Thyroid gland (tissue), 4 donors: ENCODE measurements around the gene LDLRAD4. TPM values are rescaled to one million over a fixed set of nuclear protein-coding genes. Genes with fewer than 3 reads are reported as not detected.

Source experiments
- DNase-seq, 2 donors: peaks; one replicate each; pipeline ENCODE4 v3.0.0-alpha.2; 2019
- H3K27ac ChIP-seq, 3 donors: fragments of 200-600 bp; sonication (generic); 1 replicate in 2 of 3; 2 replicates in 1 of 3; pipeline ENCODE4 v1.5.1; 2016 to 2019; ENCODE audit warnings: mild to moderate bottlenecking in 1 of 3, moderate library complexity in 1 of 3
- H3K27me3 ChIP-seq: fragments of 200-600 bp; sonication (generic); one replicate; pipeline ENCODE4 v1.5.1; 2019
- H3K36me3 ChIP-seq, 2 donors: fragments of 200-600 bp; sonication (generic); one replicate each; pipeline ENCODE4 v1.5.1; 2016 to 2019
- H3K4me1 ChIP-seq, 2 donors: fragments of 200-600 bp; sonication (generic); one replicate each; pipeline ENCODE4 v1.5.1; 2017 to 2019
- H3K4me3 ChIP-seq, 3 donors: fragments of 200-600 bp; sonication (generic); replicated peaks in 1 of 3; 1 replicate in 2 of 3; 2 replicates in 1 of 3; pipeline ENCODE4 v1.5.1; 2016; ENCODE audit warnings: mild to moderate bottlenecking in 1 of 3
- H3K9me3 ChIP-seq: fragments of 200-600 bp; sonication (generic); one replicate; pipeline ENCODE4 v1.5.1; 2017
- CTCF ChIP-seq, 6 experiments: fragments of 200-600 bp in 3 of 6; fragments of 450-650 bp in 3 of 6; sonication (generic) in 3 of 6; IDR thresholded peaks; one replicate each; pipeline ENCODE4 v1.5.1; 2016 to 2019; ENCODE audit warnings: antibody characterized with exemption in 6 of 6, mild to moderate bottlenecking in 2 of 6, inconsistent platforms in 1 of 6, moderate library complexity in 1 of 6
- POLR2A ChIP-seq, 2 donors: fragments of 450-650 bp; IDR thresholded peaks; one replicate each; pipeline ENCODE4 v1.6.1; 2017; ENCODE audit warnings: antibody characterized with exemption in 2 of 2, mild to moderate bottlenecking in 2 of 2, moderate library complexity in 1 of 2
- WGBS, 2 donors: methylation state at CpG; one replicate each; pipeline ENCODE4 v1.1.5; 2017; 5-methylcytosine and 5-hydroxymethylcytosine counted together
- intact Hi-C: fragments of 100-400 bp; cut with DNase I; formaldehyde crosslinking; loops from one replicate; pipeline ENCODE4 v1.15.1; 2023
- total RNA-seq, 4 donors: library from RNA; depleted of rRNA; stranded (reverse); fragments of >200 nt; gene quantifications; one replicate each; pipeline ENCODE4 v1.2.3, GENCODE V29; 2016

Gene LDLRAD4
- total RNA-seq, 4 donors from 2014 or later: 23.7 to 35.7 (median 29.7) TPM

- Histone ChIP-seq H3K9me3 (no peaks in the 10 kb centered on the region), H3K27ac (no peak overlapping the region), H3K4me1 (no peaks in the 10 kb centered on the region), H3K27me3 (no peaks in the 10 kb centered on the region), H3K36me3 (no peaks in the 10 kb centered on the region), H3K4me3 (no peak overlapping the region)
- intact Hi-C loops: no loop called here
- no peak for TF ChIP-seq CTCF (IDR thresholded peaks at IDR 0.05)
- no peak for DNase-seq
- 95 to 97% methylated on average over 9 of the region's 9 CpGs for WGBS, 2 donors
These were observed 187.6 kb downstream of the LDLRAD4 start for GRCh38 chr18:13406049-13406615.

GRCh38 chr18:13406736-13407135, 188.2 kb downstream of the LDLRAD4 start:
- WGBS, 2 donors: 96% methylated on average over 10 to 11 of the region's 11 CpGs
- DNase-seq: no peak
- intact Hi-C loops: no loop called here
- Histone ChIP-seq H3K27ac (no peak overlapping the region), H3K9me3 (no peaks in the 10 kb centered on the region), H3K4me3 (no peak overlapping the region), H3K4me1 (no peaks in the 10 kb centered on the region), H3K36me3 (no peaks in the 10 kb centered on the region), H3K27me3 (no peaks in the 10 kb centered on the region)
- no peak for TF ChIP-seq CTCF (IDR thresholded peaks at IDR 0.05)
- TF ChIP-seq POLR2A (IDR thresholded peaks at IDR 0.05): no peak

- no peaks in the 10 kb centered on the region for H3K36me3 ChIP-seq
- no peaks in the 10 kb centered on the region for H3K27me3 ChIP-seq
- no peaks in the 10 kb centered on the region for H3K9me3 ChIP-seq
- H3K4me3 ChIP-seq: no peak overlapping the region
- WGBS, 2 donors: 88 to 92% methylated on average over 4 of the region's 4 CpGs
- H3K27ac ChIP-seq: no peak overlapping the region
- TF ChIP-seq CTCF (IDR thresholded peaks at IDR 0.05) (no peak), POLR2A (IDR thresholded peaks at IDR 0.05) (no peak)
- intact Hi-C loops: no loop called here
- DNase-seq: no peak
- H3K4me1 ChIP-seq: no peaks in the 10 kb centered on the region
These were observed 188.9 kb downstream of the LDLRAD4 start for GRCh38 chr18:13407484-13407883.

- no peaks in the 10 kb centered on the region for H3K36me3 ChIP-seq
- 94 to 97% methylated on average over 1 of the region's 1 CpG for WGBS, 2 donors
These were observed 190.5 kb downstream of the LDLRAD4 start for GRCh38 chr18:13409026-13409425.

GRCh38 chr18:13409997-13410396, 191.4 kb downstream of the LDLRAD4 start:
- Histone ChIP-seq H3K27me3 (no peaks in the 10 kb centered on the region), H3K4me1 (no peaks in the 10 kb centered on the region), H3K9me3 (no peaks in the 10 kb centered on the region), H3K27ac (no peak overlapping the region), H3K36me3 (no peaks in the 10 kb centered on the region), H3K4me3 (no peak overlapping the region)
- DNase-seq: no peak
- intact Hi-C loops: no loop called here
- WGBS, 2 donors: 93% methylated on average over 11 of the region's 11 CpGs
- TF ChIP-seq CTCF (IDR thresholded peaks at IDR 0.05) (no peak), POLR2A (IDR thresholded peaks at IDR 0.05) (no peak)

More at GRCh38 chr18:13409026-13409425, 190.5 kb downstream of the LDLRAD4 start:
- TF ChIP-seq POLR2A (IDR thresholded peaks at IDR 0.05) (no peak), CTCF (IDR thresholded peaks at IDR 0.05) (no peak)
- Histone ChIP-seq H3K9me3 (no peaks in the 10 kb centered on the region), H3K27me3 (no peaks in the 10 kb centered on the region), H3K27ac (no peak overlapping the region), H3K4me1 (no peaks in the 10 kb centered on the region), H3K4me3 (no peak overlapping the region)
- intact Hi-C loops: no loop called here
- DNase-seq: no peak
